Right ventricle myocardium superior (tissue), 1 donor: Measurements from ENCODE around the gene ASIC3. TPM values are rescaled to one million over a fixed set of nuclear protein-coding genes. Genes with fewer than 3 reads are reported as not detected.
"Not testable (repeated sequence)": the region's sequence is repeated elsewhere in the genome, so short reads cannot be mapped to it uniquely, and the experiment has no call there.

Source experiments
- ATAC-seq: fragments of 200-7000 bp; cut with Tn5 transposase; one replicate; pipeline ENCODE4 v1.9.1; 2020; ENCODE audit warnings: mild to moderate bottlenecking; ENCODE audit not compliant: poor library complexity
- DNase-seq: peaks from one replicate; pipeline ENCODE4 v3.0.0-alpha.2; 2020
- intact Hi-C: fragments of 100-400 bp; cut with DNase I; formaldehyde crosslinking; loops from one replicate; pipeline ENCODE4 v1.11.2; 2022
- total RNA-seq: library from RNA; stranded (reverse); fragmentation: NEBNext Ultra II Directional; extraction: Animal tissue kit (Norgen Biotek cat#: 25700); gene quantifications from one replicate; pipeline ENCODE4 v1.2.1, GENCODE V29; 2021
- donor health status: DM: no; HTN: yes; CAD: no; lungs with severe emphysema.

Gene ASIC3
- total RNA-seq, 1 donor from 2014 or later, result 6.5 TPM

DNA sequence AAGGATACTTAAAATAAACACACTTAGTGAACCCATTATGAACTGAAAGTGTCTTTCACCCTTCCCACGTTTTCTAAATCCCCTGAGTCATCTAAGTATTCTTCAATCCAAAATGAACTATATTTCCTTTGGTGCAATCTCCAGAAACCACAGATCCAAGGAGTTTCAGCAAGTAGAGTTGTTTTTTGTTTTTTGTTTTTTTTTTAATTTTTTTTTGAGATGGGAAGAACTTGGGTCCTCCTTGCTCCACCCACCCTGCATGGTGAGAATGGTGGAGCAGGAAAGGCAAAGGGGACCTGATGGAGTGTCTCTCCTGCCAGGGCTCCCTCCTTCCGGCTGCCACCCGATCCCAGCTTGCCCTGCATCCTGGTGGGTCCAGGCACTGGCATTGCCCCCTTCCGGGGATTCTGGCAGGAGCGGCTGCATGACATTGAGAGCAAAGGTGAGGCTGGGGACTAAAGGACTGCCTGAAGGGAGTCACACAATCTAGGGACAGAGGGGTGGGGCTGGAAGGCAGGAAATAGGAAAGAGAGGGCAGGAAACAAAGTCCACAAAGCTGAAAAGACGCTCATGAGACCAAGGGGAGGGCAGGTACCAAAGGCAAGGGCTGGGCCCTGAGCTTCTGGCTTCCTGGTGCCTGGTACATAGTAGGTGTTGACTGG is 36.2 kb upstream of the ASIC3 start:
- ATAC-seq (no peak), DNase-seq (no peak)
- intact Hi-C loops, result no loop called here

DNA sequence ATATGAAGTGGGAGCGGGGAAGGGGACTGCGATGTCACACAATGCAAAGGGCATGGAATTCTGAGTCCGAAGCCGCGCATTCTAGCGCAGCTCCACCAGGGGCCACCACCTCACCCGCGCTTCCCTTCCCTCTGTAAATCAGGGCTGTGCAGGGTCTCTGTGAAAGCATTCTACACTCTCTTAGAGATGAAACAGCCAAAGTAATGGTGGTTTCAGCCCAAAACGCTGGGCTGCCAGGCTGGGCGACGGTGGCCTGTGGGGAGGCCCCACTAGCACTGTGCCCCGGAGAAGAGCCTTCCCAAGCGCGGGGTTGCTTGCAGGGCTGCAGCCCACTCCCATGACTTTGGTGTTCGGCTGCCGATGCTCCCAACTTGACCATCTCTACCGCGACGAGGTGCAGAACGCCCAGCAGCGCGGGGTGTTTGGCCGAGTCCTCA is 35.4 kb upstream of the ASIC3 start:
- intact Hi-C loops, result no loop called here
- DNase-seq (no peak), ATAC-seq (peak; percentile 47)

DNA sequence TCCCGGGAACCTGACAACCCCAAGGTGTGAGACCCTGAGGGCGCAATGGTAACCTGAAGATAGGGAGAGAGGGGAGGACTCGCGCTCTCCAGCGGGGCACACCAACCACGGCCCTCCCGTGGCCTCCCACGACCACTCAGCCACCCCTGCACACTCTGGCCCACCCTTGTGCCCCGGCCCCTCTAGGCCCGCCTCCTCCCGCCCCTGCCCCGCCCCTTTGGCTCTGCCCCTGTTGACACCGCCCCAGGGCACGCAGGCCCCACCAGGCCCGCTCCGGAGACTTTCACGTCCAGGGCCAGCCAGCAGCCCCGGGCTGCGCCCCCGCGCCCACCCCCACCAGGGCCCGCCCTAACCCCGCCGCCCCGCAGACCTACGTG is 35.0 kb upstream of the ASIC3 start:
- ATAC-seq (peak; percentile 28), DNase-seq (no peak)
- intact Hi-C loops, result no loop called here

DNA sequence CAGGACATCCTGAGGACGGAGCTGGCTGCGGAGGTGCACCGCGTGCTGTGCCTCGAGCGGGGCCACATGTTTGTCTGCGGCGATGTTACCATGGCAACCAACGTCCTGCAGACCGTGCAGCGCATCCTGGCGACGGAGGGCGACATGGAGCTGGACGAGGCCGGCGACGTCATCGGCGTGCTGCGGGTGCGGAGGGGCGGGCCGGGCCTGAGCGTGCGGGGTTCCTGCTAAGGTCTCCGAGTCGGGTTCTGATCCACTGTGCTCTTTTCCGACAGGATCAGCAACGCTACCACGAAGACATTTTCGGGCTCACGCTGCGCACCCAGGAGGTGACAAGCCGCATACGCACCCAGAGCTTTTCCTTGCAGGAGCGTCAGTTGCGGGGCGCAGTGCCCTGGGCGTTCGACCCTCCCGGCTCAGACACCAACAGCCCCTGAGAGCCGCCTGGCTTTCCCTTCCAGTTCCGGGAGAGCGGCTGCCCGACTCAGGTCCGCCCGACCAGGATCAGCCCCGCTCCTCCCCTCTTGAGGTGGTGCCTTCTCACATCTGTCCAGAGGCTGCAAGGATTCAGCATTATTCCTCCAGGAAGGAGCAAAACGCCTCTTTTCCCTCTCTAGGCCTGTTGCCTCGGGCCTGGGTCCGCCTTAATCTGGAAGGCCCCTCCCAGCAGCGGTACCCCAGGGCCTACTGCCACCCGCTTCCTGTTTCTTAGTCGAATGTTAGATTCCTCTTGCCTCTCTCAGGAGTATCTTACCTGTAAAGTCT is 34.4 kb upstream of the ASIC3 start:
- ATAC-seq, result peak; percentile 55
- intact Hi-C loops, result no loop called here
- DNase-seq, result peak; percentile 85

DNA sequence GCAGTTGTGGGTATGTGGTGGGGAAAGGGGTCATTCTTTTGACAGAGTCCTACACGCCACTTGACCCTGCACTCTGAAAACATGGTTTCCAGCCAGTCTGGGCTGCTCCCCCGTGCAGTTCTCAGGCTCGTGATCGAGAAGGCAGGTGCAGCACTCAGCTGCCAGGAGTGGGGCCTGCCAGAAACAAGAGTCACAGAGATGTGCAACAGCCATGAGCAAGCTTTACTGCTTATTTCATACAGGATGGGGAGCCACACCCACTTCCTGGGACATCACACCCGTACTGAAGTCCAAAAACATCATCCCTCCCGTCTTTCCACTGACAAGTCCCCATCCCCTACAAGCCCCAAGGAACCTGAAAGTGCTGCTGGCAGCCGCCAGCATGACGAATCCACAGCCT is 33.4 kb upstream of the ASIC3 start:
- no peak for DNase-seq
- intact Hi-C loops, result no loop called here
- no peak for ATAC-seq

DNA sequence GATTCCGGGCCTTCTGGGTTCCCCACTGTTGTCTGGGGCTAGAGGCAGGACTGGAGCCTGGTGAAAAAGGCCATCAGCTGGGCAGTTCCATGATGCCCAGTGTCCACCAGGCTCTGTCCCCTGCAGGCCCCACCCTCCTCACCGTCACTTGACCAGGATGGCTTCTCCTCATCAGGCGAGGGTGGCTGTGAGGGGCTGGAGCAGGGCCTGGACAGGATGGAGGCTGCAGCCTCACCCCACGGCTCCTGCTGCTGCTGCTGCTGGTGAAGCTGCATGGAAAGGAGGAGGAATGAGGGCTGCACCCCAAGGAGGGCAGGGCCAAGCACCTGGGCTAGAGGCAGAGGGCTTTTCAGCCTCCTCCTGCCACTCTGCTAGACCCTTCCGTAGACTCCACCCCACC is 32.4 kb upstream of the ASIC3 start:
- intact Hi-C loops, result no loop called here
- ATAC-seq, result no peak
- no peak for DNase-seq

DNA sequence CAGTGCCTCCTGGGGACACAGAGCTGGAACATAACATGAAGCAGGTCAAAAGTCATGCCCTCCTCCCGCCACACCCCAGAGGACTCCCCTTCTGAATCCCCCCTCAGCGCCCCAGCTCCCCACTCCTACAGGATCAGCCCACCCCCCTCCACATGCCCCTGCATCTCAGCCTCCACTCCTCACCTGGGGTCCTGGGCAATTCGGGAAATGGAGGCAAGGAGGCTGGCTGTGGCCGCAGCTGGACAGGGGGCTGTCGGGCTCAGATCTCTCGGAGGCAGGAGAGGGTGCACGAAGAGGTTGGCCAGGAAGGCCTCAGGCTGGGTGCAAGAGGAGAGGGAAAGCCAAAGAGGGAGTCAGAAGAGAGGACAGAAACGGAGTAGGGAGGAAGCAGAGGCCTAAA is 31.8 kb upstream of the ASIC3 start:
- DNase-seq (no peak), ATAC-seq (no peak)
- intact Hi-C loops, result no loop called here

DNA sequence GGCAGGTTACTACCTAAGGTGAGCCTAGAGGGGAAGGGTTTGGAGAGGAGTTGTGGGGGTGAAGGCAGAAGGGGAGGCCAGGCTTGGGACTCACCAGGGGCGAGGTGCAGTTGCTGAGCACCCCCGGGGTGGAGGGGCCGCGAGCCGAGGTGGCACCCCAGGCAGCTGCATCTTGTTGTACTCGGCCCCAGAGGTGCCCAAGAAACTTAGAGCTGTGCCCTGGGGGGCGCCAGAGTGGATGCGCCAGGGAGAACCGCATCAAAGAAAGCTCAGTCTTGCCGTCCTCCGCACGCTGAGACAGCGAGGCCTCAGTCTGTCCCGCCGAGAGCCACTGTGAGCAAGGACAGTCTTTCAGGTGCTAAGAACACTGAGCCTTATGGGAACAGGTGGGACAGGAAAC is 31.4 kb upstream of the ASIC3 start:
- DNase-seq, result no peak
- intact Hi-C loops, result no loop called here

DNA sequence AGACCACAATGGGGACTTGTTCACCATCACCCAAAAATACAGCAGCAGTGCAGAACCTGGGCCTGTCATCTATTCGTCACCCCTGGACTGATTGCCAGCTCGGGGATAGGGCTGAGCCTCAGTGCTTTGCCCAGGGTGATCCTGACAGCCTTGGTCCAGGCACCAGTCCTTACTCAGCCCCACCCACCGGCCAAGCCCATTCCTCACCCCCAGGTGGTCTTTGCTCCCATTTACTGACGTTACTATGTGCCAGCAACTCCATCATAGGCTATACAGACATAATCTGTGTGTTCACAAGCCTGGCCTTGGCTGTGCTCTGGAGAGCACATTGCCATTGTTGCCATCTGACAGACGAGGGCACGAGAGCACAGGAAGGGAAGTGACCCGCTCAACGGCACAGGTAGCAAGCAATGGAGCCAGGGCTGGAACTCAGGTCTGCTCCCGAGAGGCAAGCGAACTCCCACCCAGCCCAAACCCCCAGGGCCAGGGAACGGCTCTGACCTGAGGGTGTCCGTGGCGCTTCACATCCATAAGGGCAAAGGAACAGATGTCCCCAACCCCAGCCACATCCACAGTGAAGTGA is 30.9 kb upstream of the ASIC3 start:
- no peak for ATAC-seq
- no peak for DNase-seq
- intact Hi-C loops, result no loop called here

More for the DNA sequence above, 31.4 kb upstream of the ASIC3 start:
- ATAC-seq, result no peak

DNA sequence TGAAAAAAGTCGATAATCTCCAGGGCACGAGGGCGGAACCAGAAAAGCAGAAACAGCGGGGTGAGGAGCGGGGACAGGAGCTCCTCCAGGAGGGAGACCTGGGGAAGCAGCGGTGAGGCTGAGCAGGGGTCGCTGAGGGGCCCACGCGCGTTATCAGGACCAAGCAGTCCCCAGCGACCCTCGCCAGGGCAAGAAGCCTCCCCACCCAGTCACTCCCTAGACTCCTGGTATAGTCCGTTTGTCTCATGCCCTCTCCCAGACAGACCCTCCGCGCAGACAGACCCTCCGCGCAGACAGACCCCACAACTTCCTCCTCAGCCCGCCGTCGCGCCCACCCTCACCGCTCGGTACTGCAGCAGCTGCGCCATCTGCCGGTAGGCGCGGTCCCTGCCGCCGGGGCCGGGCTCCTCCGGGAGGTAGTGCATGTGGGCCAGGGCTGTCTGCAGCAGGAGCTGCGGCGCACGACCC is 30.3 kb upstream of the ASIC3 start:
- peak; percentile 84 for DNase-seq
- peak; percentile 74 for ATAC-seq
- intact Hi-C loops, result no loop called here

DNA sequence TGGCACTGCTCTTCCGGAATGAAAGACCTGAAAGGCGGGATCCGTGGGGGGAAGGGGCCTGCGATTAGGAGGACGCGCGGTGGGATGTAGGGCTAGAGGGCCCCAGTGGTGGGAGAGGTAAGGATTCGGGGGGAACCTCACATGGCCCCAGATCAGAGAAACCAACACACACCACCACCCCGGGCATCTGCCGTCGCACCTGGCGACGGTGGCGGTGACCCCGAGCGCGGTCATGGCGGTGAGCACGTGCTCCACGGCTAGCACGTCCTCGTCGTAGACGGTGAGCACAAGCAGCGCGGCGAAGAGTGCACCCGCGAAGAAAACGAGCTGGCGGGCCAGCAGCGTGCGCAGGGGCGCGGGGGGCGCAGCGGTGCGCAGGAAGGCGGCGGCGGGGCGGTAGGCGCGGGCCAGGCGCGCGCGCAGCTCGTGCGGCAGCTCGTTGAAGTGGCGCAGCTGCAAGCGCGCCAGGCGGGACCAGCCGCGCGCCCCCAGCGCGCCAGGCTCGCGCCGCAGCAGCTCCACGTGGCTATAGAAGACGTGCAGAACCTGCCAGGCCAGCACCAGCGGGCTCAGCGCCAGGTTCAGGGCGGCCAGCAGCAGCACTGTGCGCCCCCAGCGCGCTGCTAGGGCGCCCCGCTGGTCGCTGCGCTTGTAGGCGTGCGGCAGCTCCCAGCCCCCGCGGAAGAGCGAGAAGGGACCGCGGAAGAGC is 29.8 kb upstream of the ASIC3 start:
- intact Hi-C loops, result no loop called here
- peak; percentile 36 for ATAC-seq
- no peak for DNase-seq

DNA sequence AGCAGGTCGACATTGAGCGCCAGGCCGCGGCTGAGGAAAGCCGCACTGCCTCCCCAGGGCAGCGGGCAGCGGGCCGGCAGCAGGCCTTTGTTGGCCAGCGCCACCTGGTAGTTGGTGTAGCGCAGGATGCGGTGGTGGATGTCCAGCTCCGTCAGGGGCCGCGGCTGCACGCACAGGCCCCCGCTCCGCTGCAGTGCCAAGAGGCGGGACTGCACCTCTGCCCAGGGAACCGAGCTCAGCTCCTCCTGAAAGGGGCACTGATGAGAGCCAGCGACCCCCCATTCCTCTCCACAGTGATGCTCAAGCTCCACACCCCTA is 29.2 kb upstream of the ASIC3 start:
- peak; percentile 4 for ATAC-seq
- intact Hi-C loops, result no loop called here
- no peak for DNase-seq

DNA sequence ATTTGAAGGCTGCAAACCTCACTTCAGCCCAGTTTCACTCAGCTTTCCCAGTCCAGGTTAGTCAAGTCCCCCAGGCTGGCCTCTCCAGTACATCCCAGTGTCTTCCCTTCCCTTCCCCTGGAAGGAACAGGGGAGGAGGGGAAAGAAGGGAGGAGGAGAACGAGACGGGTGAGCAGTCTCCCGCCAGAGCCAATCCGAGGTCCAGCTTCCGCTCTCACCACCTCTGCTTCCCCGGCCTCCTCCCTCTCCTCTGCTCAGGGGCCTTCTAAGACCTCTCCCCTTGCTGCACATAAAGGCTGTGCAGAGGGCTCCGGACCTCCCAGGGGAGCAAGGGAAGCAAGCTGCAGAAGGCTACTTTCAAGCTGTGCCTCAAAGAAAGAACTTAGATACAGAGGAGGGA is 28.1 kb upstream of the ASIC3 start:
- no peak for DNase-seq
- no peak for ATAC-seq
- intact Hi-C loops, result no loop called here

DNA sequence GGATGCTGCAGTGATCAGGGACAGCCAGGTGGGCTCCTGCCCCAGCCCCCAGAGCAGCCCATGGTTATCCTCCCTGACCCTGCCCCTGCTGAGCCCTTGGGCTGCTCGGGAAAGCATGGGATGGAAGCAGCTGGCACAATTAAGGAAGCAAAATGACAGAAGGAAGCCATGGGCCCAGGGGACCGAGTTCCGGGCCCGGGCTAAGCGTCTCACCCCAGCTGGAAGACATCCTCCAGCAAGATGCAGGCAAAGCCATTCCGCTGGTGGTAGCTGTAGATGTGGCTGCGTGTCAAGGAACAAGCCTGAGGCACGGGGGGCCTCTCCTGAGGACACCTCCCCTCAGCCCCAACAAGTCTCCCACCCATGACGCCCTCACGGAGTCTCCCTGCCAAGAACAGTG is 25.1 kb upstream of the ASIC3 start:
- ATAC-seq, result no peak
- DNase-seq, result no peak
- intact Hi-C loops, result no loop called here

DNA sequence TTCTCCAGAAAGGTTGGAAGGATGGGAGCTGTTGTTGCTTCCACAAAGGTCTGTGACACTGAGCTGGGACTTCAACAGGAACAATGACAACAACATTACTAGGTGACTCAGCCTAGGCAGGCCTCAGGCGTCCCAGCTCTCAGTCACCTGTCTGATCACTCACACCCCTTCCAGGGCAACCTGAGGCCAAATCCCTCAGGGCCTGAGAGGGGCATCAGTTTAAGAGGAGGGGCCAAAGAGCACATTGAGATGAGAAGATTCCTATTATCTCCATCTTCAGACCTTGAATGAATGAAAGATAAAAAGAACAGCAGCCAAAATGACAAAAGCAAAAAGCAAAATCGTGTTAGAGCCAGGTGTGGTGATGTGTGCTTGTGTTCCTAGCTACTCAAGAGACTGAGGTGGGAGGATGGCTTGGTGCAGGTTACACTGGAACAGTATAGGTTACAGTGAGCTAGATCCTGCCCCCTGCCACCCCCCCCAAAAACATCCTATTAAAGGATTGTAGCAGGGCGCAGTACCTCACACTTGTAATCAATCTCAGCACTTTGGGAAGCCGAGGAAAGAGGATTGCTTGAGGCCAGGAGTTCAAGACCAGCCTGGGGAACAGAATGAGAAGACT is 23.8 kb upstream of the ASIC3 start, which contains the start of gene ATG9B:
ATG9B (minus strand) TSS at position 60 of the 622 bp plus-strand sequence. CDS start 71 bp downstream, outside the sequence.
- no peak for DNase-seq
- ATAC-seq, result no peak
- intact Hi-C loops, result no loop called here

DNA sequence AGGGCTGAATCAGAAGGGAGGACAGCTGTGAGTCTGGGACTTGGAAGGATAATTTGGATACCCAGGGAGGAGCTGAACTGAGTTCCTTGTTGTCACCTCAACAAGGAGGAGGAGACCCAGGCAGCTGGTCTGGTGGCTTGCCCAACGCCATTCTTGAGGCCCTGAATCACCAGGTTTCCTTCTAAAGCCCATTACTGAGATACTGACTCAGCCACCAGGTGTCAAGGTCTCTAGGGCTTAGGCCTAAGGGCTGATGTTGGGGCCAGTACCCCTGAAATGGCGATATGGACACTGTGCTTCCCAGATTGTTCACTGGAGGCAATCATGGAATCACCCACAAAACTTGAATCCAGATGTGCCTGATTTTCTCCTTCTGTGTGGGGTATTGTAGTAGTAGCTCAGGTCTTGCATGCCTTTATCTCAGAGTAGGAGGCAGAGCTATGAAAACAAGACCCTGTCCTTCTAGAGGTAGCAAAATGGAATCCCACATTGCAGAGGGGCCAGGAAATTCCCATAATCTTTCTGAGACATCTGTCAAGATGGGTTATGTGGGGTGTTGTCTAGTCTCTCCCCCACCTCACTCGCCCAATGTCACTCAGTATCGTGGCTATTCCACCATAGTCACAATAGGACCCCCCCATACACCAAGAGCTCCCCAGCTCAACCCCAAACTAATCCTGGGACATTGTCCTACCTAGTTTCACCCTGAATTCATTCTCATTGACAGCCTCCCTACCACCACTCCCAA is 22.2 kb upstream of the ASIC3 start:
- intact Hi-C loops, result no loop called here

DNA sequence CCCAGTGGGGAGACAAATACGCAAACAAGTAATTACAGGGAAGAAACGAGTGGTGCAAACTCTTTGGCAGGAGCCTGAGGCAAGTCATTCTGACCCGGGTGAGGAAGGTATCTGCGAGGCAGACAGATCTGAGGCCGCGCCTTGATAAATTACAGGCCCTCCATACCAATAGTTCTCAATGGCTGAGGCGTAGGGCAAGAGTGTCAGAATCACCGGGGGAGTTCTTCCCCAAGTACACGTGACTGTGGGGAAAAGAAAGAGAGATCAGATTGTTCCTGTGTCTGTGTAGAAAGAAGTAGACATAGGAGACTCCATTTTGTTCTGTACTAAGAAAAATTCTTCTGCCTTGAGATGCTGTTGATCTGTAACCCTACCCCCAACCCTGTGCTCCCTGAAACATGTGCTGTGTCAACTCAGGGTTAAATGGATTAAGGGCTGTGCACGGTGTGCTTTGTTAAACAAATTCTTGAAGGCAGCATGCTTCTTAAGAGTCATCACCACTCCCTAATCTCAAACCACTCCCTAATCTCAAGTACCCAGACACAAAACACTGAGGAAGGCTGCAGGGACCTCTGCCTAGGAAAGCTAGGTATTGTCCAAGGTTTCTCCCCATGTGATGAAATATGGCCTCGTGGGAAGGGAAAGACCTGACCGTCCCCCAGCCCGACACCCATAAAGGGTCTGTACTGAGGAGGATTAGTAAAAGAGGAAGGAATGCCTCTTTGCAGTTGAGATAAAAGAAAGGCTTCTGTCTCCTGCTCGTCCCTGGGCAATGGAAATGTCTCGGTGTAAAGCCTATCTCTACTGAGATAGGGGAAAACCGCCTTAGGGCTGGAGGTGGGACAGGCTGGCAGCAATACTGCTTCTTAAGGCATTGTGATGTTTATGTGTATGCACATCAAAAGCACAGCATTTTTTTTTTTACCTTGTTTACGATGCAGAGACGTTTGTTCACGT is 21.3 kb upstream of the ASIC3 start:
- intact Hi-C loops, DNase-seq, ATAC-seq: not testable (repeated sequence)

More for the DNA sequence above, 22.2 kb upstream of the ASIC3 start:
- DNase-seq (no peak), ATAC-seq (no peak)
